Activated naive CD4-positive, alpha-beta T cell treated with anti-CD3 and anti-CD28 coated beads, Interleukin-2, amount 50 U/mL, for 16 hours (primary cell): ENCODE measurements around the gene TMEM213.

ENCODE experiments used
- DNase-seq: peaks from one replicate; pipeline ENCODE4 v3.0.0-alpha.2; 2020

Gene TMEM213

DNA sequence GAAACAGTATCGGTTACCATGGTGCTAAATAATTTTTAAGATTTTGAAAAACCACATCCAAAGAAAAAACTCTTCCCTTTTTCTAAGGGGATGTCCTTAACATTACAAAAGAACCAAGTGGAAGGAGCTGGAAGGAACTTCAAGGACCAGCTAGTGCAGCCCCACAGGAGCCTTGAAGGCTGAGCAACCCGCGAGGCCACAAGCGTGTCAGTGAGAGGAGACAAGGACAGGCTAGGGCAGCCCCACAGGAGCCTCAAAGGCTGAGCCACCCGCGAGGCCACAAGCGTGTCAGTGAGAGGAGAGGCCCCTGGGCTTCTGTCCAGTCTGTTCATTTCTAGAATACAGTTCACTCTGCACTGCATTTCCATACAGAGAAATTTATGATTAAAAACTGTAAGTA, 80.3 kb downstream of the TMEM213 start:
- DNase-seq: no peak

DNA sequence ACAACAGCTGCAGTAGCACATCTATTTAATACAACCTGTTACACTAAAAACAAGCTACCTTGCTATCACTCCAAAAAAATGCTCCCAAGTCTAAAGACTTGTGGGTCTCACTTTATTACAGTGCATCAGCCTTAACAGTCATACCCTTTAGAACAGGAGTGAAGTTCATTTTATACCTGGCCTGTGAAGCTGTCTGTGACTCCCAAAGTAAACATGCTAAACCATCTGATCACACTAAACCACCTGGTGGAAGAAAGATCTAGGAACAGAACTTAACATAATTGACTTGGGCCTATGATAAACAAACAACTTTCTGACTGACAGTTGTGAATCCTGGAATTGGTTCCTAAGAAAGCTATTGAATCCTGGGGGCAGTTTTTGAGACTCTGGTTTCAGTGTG, 81.1 kb downstream of the TMEM213 start:
- DNase-seq: no peak

DNA sequence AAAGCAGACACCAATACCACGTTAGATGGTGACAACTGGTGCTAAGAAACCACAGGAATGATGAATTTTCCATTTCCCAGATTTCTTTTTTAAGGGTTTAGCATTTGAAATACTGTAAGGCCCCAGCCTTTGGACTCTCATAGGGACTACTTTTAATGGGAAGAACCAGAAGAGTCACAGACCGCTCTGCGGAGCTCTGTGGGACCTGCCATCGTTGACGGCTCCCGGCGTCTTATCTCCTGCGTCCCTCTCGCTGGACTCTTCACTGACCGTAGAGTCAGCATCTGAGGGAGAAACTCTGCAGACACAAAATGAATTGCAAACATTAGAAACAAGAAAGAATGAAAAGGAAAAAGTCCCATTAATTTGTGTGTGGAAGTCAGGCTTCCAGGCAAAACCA, 81.6 kb downstream of the TMEM213 start:
- no peak for DNase-seq

DNA sequence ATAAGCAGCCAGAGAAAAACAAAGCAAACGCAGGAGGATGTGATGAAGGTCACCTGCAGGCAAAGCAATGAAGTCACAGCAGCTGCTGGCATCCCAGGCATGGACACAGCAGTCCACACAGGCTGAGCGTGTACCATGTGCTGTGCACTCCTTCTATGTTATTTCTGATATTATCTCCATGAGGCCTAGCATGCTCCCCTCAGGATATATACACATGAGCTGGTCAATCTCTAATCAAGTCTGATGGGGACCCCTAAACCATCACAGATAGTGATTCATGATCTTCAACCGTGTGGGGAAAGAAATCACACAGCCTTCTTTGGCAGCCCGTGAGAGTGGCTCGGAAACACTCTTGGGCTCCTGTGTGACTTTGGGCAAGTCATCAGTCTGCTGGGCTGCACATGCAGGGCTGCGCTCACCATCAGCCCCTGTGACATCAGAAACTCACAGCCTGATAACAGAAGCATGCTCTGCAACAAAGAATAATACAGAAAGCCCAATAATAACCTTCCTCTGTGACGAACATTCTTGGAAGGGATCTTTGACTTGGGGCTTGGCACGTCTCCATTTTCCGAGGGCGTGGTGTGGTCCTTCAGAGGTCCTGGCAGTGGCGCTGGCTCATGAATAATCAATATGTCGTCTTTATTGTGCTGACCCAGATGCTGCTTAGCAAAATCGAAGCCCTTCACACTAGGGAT, 83.2 kb downstream of the TMEM213 start:
- no peak for DNase-seq

DNA sequence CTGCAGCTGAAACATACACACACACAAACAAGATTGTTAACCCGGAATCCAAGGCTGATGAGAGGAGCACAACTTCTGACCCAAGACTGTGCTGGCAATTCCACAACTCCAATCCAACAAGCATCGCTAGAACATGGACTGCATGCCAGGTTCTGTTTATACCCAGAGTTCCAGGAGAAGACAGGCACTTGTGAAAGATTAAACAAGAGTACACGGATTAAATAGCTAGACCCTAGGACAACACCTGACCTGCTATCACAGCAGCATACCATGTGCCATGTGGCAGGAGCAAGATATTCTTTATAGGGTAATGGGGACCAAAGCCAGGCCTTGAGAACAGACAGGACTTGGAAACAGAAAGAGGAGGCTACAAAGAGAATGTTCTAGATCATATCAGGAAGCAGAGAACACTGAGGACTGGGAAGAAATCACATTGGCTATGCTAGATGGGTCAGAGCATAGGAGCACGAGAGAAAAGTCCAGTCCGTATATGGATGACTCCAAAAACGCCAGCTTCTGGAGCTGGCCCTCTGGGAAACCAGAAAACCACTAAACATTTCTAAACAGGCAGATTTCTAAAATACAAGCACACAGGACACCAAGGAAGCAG, 83.9 kb downstream of the TMEM213 start:
- no peak for DNase-seq

DNA sequence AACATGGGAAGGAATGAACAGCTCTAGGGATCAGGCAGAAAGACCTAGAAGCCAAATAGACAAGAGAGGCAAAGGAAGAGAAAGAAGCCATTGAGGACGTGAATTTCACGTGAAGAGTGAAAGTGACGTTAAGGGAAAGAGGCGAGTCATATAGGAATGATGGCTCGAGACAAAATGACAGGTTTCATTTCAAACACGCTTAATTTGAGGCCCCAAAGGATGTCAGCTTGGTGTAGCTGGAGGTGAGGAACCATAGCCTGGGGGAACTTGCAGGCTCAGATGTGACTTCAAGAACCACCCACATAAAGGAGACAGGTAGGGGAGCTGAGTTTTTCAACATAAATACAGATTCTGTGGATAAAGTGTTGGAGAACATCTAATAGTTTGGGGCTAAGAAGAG, 84.5 kb downstream of the TMEM213 start:
- DNase-seq: no peak

DNA sequence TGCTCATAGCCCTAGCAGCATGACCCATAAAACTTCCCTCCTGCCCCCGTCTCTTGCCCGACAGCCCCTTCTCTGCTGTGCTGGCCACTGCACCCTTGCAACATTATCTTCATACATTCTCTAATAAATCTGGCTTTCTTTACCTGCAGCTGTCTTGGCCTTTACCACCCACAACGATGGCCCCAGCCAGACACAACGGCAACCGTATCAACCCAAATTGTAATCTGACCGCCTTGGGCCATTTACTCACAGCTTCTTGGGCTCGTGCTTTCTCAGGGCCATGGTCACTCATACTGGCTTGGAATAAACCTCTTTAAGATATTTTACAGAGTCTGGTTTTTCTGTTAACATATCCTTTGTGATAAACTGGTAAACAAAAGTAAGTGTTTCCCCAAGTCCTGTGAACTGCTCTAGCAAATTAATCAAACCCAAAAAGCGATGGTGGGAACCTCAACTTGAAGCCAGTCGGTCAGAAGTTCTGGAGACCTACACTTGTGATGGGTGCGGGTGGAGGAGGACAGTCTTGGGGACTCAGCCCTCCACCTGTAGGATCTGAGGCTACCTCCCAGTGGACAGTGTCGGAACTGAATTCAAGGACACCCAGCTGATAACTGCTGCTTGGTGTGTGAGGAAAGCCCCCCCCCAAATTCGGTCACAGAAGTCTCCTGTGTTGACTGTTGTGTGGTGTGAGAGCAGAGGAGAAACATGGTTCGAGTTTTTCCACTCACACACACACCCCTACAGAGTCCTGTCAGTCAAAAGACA, 87.8 kb downstream of the TMEM213 start:
- no peak for DNase-seq

DNA sequence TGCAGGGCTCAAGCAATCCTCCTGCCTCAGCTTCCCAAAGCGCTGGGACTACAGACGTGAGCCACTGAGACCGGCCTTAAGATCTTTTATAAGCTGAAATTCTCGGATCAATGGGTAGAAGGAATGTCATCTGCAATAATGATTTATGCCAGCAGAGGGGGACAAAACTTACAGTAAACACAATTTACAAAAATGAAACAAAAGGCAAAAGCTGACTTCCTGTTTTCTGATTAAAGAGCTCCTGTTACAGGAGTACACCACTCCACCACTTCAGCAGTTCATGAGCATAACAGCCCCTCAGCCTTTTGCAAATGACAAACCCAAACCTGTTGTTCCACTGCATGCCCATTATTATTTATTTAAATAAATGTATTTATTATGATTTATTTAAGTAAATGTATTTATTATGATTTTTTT, 88.7 kb downstream of the TMEM213 start:
- DNase-seq: no peak

DNA sequence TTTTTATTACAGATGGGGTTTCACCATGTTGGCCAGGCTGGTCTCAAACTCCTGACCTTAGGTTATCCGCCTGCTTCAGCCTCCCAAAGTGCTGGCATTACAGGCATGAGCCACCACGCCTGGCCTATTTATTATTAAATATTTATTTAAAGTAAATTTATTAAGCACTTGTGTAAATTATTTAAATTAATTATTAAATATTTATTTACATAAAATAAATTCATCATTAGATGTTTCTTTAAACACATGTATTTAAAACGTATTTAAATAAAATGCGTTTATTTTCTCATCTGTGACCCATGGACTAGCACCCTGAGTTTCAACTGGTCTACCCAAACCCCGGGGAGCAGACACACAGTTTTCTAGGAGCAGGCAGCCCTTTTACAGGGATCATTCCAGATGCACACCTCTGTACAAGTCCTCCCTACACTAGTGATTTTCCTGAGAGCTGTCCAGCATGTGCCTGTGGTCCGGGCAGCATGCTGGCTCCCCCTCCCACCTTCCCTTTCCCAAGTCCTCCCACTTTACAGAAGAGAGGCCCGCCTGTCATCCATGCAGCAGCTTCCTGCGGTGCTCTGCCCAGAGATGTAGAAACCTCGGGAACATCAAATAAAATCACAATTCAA, 89.4 kb downstream of the TMEM213 start:
- DNase-seq: no peak
